ENCODE measurements around the gene CDH4. TPM values are rescaled to one million over a fixed set of nuclear protein-coding genes. Genes with fewer than 3 reads are reported as not detected.

CDH4 gene
- polyA plus RNA-seq, 1 donor (not counting 4 experiments of a cell fraction or from before 2014, with no cell fraction given), result 2.2 TPM

DNA sequence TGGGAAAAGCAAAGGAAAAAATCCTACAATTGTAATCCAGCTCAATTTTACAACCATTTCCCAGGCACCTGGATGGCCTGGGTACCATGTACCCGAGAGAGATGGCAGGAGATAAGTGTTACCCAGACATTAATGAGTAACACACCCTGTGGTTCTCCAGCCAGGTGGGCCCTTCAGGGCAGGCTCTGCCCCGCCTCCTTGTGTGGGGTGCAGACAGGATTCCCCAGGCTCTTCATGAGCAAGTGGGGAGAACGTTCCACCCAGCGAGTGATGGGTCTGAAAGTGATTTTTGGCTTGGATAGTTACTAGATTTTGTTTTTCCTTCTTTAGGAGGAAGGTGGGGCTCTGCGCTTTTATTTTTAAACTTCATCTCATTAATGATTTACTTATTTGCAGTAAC lies 569.7 kb downstream of the CDH4 start:
- H3K9me3 ChIP-seq (ENCODE audit: control insufficient read depth, low read depth, low read length), result no peaks in the 10 kb centered on the region
- no peak overlapping the region for H3K4me2 ChIP-seq (ENCODE audit: control insufficient read depth, extremely low read depth, insufficient read depth, low read depth, low read length)
- no peaks in the 10 kb centered on the region for H3K4me1 ChIP-seq (ENCODE audit: control insufficient read depth, extremely low read depth, insufficient read depth, low read length)
- no peak overlapping the region for H3K9ac ChIP-seq (ENCODE audit: control insufficient read depth, extremely low read depth, insufficient read depth, low read length)
- DNase-seq (ENCODE audit: low read depth, low spot score) (no peak), FAIRE-seq (no peak)
- no peaks in the 10 kb centered on the region for H3K79me2 ChIP-seq (ENCODE audit: control insufficient read depth, insufficient read depth, low read length)
- no peak overlapping the region for H2AFZ ChIP-seq (ENCODE audit: control insufficient read depth, low read length)
- H3K4me3 ChIP-seq (ENCODE audit: control insufficient read depth in 2 of 3, extremely low read depth in 1 of 3, insufficient read depth in 2 of 3, low read depth in 1 of 3, low read length in 3 of 3), result no peak overlapping the region
- no peak overlapping the region for H3K27ac ChIP-seq (ENCODE audit: control insufficient read depth, insufficient read depth, low read length)
- H3K27me3 ChIP-seq (ENCODE audit: control insufficient read depth, extremely low read depth, insufficient read depth, low read length), result peaks cover 16% of the 10 kb centered on the region
- H3K36me3 ChIP-seq (ENCODE audit: control insufficient read depth in 2 of 2, extremely low read depth in 1 of 2, insufficient read depth in 2 of 2, low read length in 2 of 2), result no peaks in the 10 kb centered on the region
- dilution Hi-C loops (cut with MboI; ENCODE audit: extremely low pct_ligation_motif_present, low sequenced_read_pairs), result no loop called here
- H3K9me1 ChIP-seq (ENCODE audit: control insufficient read depth, extremely low read depth, insufficient read depth, low read length), result no peaks in the 10 kb centered on the region
- H4K20me1 ChIP-seq (ENCODE audit: control insufficient read depth, extremely low read depth, insufficient read depth, low read length), result peaks cover 8% of the 10 kb centered on the region
- TF ChIP-seq, protein P1, sequence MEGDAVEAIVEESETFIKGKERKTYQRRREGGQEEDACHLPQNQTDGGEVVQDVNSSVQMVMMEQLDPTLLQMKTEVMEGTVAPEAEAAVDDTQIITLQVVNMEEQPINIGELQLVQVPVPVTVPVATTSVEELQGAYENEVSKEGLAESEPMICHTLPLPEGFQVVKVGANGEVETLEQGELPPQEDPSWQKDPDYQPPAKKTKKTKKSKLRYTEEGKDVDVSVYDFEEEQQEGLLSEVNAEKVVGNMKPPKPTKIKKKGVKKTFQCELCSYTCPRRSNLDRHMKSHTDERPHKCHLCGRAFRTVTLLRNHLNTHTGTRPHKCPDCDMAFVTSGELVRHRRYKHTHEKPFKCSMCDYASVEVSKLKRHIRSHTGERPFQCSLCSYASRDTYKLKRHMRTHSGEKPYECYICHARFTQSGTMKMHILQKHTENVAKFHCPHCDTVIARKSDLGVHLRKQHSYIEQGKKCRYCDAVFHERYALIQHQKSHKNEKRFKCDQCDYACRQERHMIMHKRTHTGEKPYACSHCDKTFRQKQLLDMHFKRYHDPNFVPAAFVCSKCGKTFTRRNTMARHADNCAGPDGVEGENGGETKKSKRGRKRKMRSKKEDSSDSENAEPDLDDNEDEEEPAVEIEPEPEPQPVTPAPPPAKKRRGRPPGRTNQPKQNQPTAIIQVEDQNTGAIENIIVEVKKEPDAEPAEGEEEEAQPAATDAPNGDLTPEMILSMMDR (optimal IDR thresholded peaks at IDR 0.05 in 1 of 3, IDR thresholded peaks at IDR 0.05 in 1 of 3, conservative IDR thresholded peaks at IDR 0.05 in 1 of 3; ENCODE audit: extremely low read depth in 1 of 3, insufficient read depth in 2 of 3, low read length in 3 of 3), result no peak
- TF ChIP-seq EZH2 (IDR thresholded peaks at IDR 0.05; ENCODE audit: low read length), result no peak

DNA sequence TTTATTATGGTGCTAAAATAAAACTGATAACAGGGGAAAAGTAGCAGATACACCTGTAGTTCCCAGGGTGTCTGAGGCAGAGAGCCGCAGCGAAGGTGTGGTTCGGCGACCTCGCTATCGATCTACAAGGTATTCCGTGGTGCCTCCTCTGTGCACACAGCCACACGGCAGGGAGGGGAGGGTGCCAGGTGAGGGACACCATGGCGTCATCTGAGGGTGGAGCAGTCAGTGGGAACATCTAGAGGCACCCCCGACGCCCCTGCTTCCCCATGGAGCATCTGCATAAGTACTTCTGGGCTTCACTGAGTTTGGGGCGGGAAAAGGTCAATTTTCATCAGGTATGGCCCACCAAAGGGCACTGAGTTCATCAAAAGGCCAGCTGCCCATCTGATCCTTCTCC lies 570.3 kb downstream of the CDH4 start:
- no peak overlapping the region for H2AFZ ChIP-seq (ENCODE audit: control insufficient read depth, low read length)
- H4K20me1 ChIP-seq (ENCODE audit: control insufficient read depth, extremely low read depth, insufficient read depth, low read length), result peaks cover 2% of the 10 kb centered on the region
- no peaks in the 10 kb centered on the region for H3K4me1 ChIP-seq (ENCODE audit: control insufficient read depth, extremely low read depth, insufficient read depth, low read length)
- FAIRE-seq (no peak), DNase-seq (ENCODE audit: low read depth, low spot score) (no peak)
- H3K79me2 ChIP-seq (ENCODE audit: control insufficient read depth, insufficient read depth, low read length), result no peaks in the 10 kb centered on the region
- no peaks in the 10 kb centered on the region for H3K9me3 ChIP-seq (ENCODE audit: control insufficient read depth, low read depth, low read length)
- no peak for TF ChIP-seq EZH2 (IDR thresholded peaks at IDR 0.05; ENCODE audit: low read length)
- TF ChIP-seq, protein P1 (optimal IDR thresholded peaks at IDR 0.05 in 1 of 3, IDR thresholded peaks at IDR 0.05 in 1 of 3, conservative IDR thresholded peaks at IDR 0.05 in 1 of 3; ENCODE audit: extremely low read depth in 1 of 3, insufficient read depth in 2 of 3, low read length in 3 of 3), result no peak
- peaks cover 16% of the 10 kb centered on the region for H3K27me3 ChIP-seq (ENCODE audit: control insufficient read depth, extremely low read depth, insufficient read depth, low read length)
- H3K27ac ChIP-seq (ENCODE audit: control insufficient read depth, insufficient read depth, low read length), result no peak overlapping the region
- no peak overlapping the region for H3K4me2 ChIP-seq (ENCODE audit: control insufficient read depth, extremely low read depth, insufficient read depth, low read depth, low read length)
- no peaks in the 10 kb centered on the region for H3K9me1 ChIP-seq (ENCODE audit: control insufficient read depth, extremely low read depth, insufficient read depth, low read length)
- dilution Hi-C loops (cut with MboI; ENCODE audit: extremely low pct_ligation_motif_present, low sequenced_read_pairs), result no loop called here
- H3K9ac ChIP-seq (ENCODE audit: control insufficient read depth, extremely low read depth, insufficient read depth, low read length), result no peak overlapping the region
- no peak overlapping the region for H3K4me3 ChIP-seq (ENCODE audit: control insufficient read depth in 2 of 3, extremely low read depth in 1 of 3, insufficient read depth in 2 of 3, low read depth in 1 of 3, low read length in 3 of 3)
- H3K36me3 ChIP-seq (ENCODE audit: control insufficient read depth in 2 of 2, extremely low read depth in 1 of 2, insufficient read depth in 2 of 2, low read length in 2 of 2), result no peaks in the 10 kb centered on the region

All from keratinocyte (primary cell).